Measurements from ENCODE around the gene TMEM179. TPM values are rescaled to one million over a fixed set of nuclear protein-coding genes. Genes with fewer than 3 reads are reported as not detected.
"Not testable (repeated sequence)": the region's sequence is repeated elsewhere in the genome, so short reads cannot be mapped to it uniquely, and the experiment has no call there.

Gene TMEM179
- total RNA-seq, 4 donors from 2014 or later: not detected

- Histone ChIP-seq H3K27ac (no peak overlapping the region), H3K4me1 (peaks cover 0 to 7% (median 0%) of the 10 kb centered on the region in 3 donors), H3K27me3 (peaks cover 0 to 86% (median 4%) of the 10 kb centered on the region in 4 donors), H3K4me3 (no peak overlapping the region), H3K36me3 (no peaks in the 10 kb centered on the region), H3K9me3 (no peaks in the 10 kb centered on the region)
- intact Hi-C loops (cut with DNase I): loop anchor here (10.0 kb wide), 1 partner anchor 495 kb away; no protein-coding TSS in a partner anchor
- WGBS, 2 donors: 43% methylated on average over 2 of the region's 24 CpGs; no CpG with 5 or more reads in 1 of the 2 donors
- TF ChIP-seq CTCF (IDR thresholded peaks at IDR 0.05) (peak; percentile 62 to 88 (median 78)), POLR2A (IDR thresholded peaks at IDR 0.05) (no peak)
- DNase-seq: no peak
Observed at GRCh38 chr14:104639885-104640548, 35.4 kb upstream of the TMEM179 start.

GRCh38 chr14:104639471-104639870 is 34.9 kb upstream of the TMEM179 start:
- intact Hi-C loops (cut with DNase I): loop anchor here (10.0 kb wide), 1 partner anchor 495 kb away; no protein-coding TSS in a partner anchor
- no peak overlapping the region for H3K27ac ChIP-seq
- no peaks in the 10 kb centered on the region for H3K36me3 ChIP-seq
- 0 to 20% methylated on average over 1 of the region's 5 CpGs for WGBS, 2 donors
- no peak for TF ChIP-seq CTCF (IDR thresholded peaks at IDR 0.05)
- TF ChIP-seq POLR2A (IDR thresholded peaks at IDR 0.05): no peak
- peaks cover 0 to 7% (median 0%) of the 10 kb centered on the region in 3 donors for H3K4me1 ChIP-seq
- no peak for DNase-seq
- H3K4me3 ChIP-seq: no peak overlapping the region
- no peaks in the 10 kb centered on the region for H3K9me3 ChIP-seq
- H3K27me3 ChIP-seq: peaks cover 0 to 86% (median 4%) of the 10 kb centered on the region in 4 donors

GRCh38 chr14:104638927-104639450 is 34.4 kb upstream of the TMEM179 start:
- H3K4me1 ChIP-seq: peaks cover 0 to 7% (median 0%) of the 10 kb centered on the region in 3 donors
- TF ChIP-seq POLR2A (IDR thresholded peaks at IDR 0.05) (no peak), CTCF (IDR thresholded peaks at IDR 0.05) (no peak)
- WGBS, 2 donors: 57 to 71% methylated on average over 4 of the region's 13 CpGs
- intact Hi-C loops (cut with DNase I): loop anchor here (10.0 kb wide), 1 partner anchor 494 kb away; no protein-coding TSS in a partner anchor
- no peak overlapping the region for H3K27ac ChIP-seq
- no peak overlapping the region for H3K4me3 ChIP-seq
- peaks cover 0 to 86% (median 4%) of the 10 kb centered on the region in 4 donors for H3K27me3 ChIP-seq
- no peaks in the 10 kb centered on the region for H3K36me3 ChIP-seq
- no peak for DNase-seq
- H3K9me3 ChIP-seq: no peaks in the 10 kb centered on the region

GRCh38 chr14:104638190-104638589 is 33.6 kb upstream of the TMEM179 start:
- Histone ChIP-seq H3K27me3 (peaks cover 0 to 88% (median 4%) of the 10 kb centered on the region in 4 donors), H3K9me3 (no peaks in the 10 kb centered on the region), H3K4me3 (no peak overlapping the region), H3K4me1 (peaks cover 0 to 7% (median 0%) of the 10 kb centered on the region in 3 donors), H3K27ac (no peak overlapping the region), H3K36me3 (no peaks in the 10 kb centered on the region)
- no peak for TF ChIP-seq POLR2A (IDR thresholded peaks at IDR 0.05)
- TF ChIP-seq CTCF (IDR thresholded peaks at IDR 0.05): no peak
- intact Hi-C loops (cut with DNase I): loop anchor here (10.0 kb wide), 1 partner anchor 493 kb away; no protein-coding TSS in a partner anchor
- no peak for DNase-seq
- WGBS, 2 donors: 36 to 38% methylated on average over 11 to 12 of the region's 12 CpGs

- Histone ChIP-seq H3K27ac (no peak overlapping the region), H3K27me3 (peaks cover 0 to 90% (median 4%) of the 10 kb centered on the region in 4 donors), H3K4me3 (no peak overlapping the region), H3K4me1 (peaks cover 0 to 7% (median 0%) of the 10 kb centered on the region in 3 donors), H3K36me3 (no peaks in the 10 kb centered on the region), H3K9me3 (no peaks in the 10 kb centered on the region)
- intact Hi-C loops (cut with DNase I): loop anchor here (10.0 kb wide), 1 partner anchor 493 kb away; no protein-coding TSS in a partner anchor
- TF ChIP-seq POLR2A (IDR thresholded peaks at IDR 0.05): no peak
- TF ChIP-seq CTCF (IDR thresholded peaks at IDR 0.05): no peak
- 66 to 70% methylated on average over 5 of the region's 5 CpGs for whole genome bisulfite sequencing, 2 donors
- no peak for DNase-seq
Observed at GRCh38 chr14:104637546-104638003, 33.0 kb upstream of the TMEM179 start.

GRCh38 chr14:104636846-104637545 is 32.4 kb upstream of the TMEM179 start:
- not testable (repeated sequence) for H3K9me3 ChIP-seq, H3K36me3 ChIP-seq, DNase-seq, H3K4me1 ChIP-seq, H3K27ac ChIP-seq, H3K4me3 ChIP-seq
- peaks cover 0 to 89% (median 4%) of the 10 kb centered on the region in 4 donors for H3K27me3 ChIP-seq
- intact Hi-C loops (cut with DNase I): loop anchor here (10.0 kb wide), 1 partner anchor 492 kb away; no protein-coding TSS in a partner anchor
- WGBS, 2 donors: 54 to 55% methylated on average over 12 to 23 of the region's 39 CpGs

Measured in esophagus squamous epithelium (tissue), 5 donors.